Activated CD4-positive, alpha-beta memory T cell treated with anti-CD3 and anti-CD28 coated beads for 36 hours (primary cell): Measurements from ENCODE around the gene KDM5C. TPM values are rescaled to one million over a fixed set of nuclear protein-coding genes. Genes with fewer than 3 reads are reported as not detected.
A peak's percentile ranks its signal among the peaks of the same experiment; 100 is the strongest.

Experiments used
- CTCF ChIA-PET: fragments of 350-600 bp; sonication (Branson Sonifier 250); formaldehyde crosslinking; loops from one replicate; lab custom pipeline; 2021; ENCODE audit warnings: antibody characterized with exemption, inconsistent platforms; lab: Charles Lee
- POLR2A ChIA-PET: fragments of 350-600 bp; sonication (Branson Sonifier 250); formaldehyde crosslinking; loops from one replicate; lab custom pipeline; 2021; ENCODE audit warnings: antibody characterized with exemption; lab: Charles Lee
- DNase-seq: peaks from one replicate; pipeline ENCODE4 v3.0.0-alpha.2; 2020
- H3K27ac Mint-ChIP-seq: one replicate; pipeline ENCODE4 v1.8.0; 2021; ENCODE audit warnings: mixed read lengths
- H3K27me3 Mint-ChIP-seq: one replicate; pipeline ENCODE4 v1.8.0; 2021; ENCODE audit warnings: mixed read lengths
- H3K36me3 Mint-ChIP-seq: one replicate; pipeline ENCODE4 v1.8.0; 2021; ENCODE audit warnings: mixed read lengths
- H3K4me1 Mint-ChIP-seq: one replicate; pipeline ENCODE4 v1.8.0; 2021; ENCODE audit warnings: low read depth, mixed read lengths
- H3K4me3 Mint-ChIP-seq: one replicate; pipeline ENCODE4 v1.8.0; 2021; ENCODE audit warnings: mild to moderate bottlenecking, mixed read lengths
- H3K9me3 Mint-ChIP-seq: one replicate; pipeline ENCODE4 v1.8.0; 2021; ENCODE audit warnings: mixed read lengths
- intact Hi-C: fragments of 100-400 bp; cut with micrococcal nuclease; formaldehyde crosslinking; loops from one replicate; pipeline ENCODE4 v1.15.1; 2023
- total RNA-seq, 2 experiments: library from RNA; stranded (reverse); gene quantifications; one replicate each; pipeline ENCODE4 v1.2.3, GENCODE V29; 2021

Gene KDM5C
- total RNA-seq, 2 experiments from 2014 or later = 77.6 to 86.0 TPM

- no peaks in the 10 kb centered on the region for H3K4me1 Mint-ChIP-seq
- no peaks in the 10 kb centered on the region for H3K36me3 Mint-ChIP-seq
- no peaks in the 10 kb centered on the region for H3K9me3 Mint-ChIP-seq
- CTCF ChIA-PET = no interaction called here
- POLR2A ChIA-PET = no interaction called here
- no peak for DNase-seq
- H3K27ac Mint-ChIP-seq = no peak overlapping the region
- H3K27me3 Mint-ChIP-seq = no peaks in the 10 kb centered on the region
- H3K4me3 Mint-ChIP-seq = no peak overlapping the region
- intact Hi-C loops = no loop called here
Observed at GRCh38 chrX:53246231-53246630, 21.2 kb upstream of the KDM5C start.

GRCh38 chrX:53244610-53245009 lies 19.6 kb upstream of the KDM5C start:
- Mint-ChIP-seq H3K36me3 (no peaks in the 10 kb centered on the region), H3K4me3 (no peak overlapping the region), H3K9me3 (no peaks in the 10 kb centered on the region), H3K27ac (no peak overlapping the region), H3K27me3 (no peaks in the 10 kb centered on the region), H3K4me1 (no peaks in the 10 kb centered on the region)
- DNase-seq = no peak
- intact Hi-C loops = no loop called here
- ChIA-PET POLR2A (no interaction called here), CTCF (interaction anchor here (1.2 to 1.3 kb wide), 2 partner anchors 12 to 46 kb away, joined by 3 read pairs; no protein-coding TSS in a partner anchor)

- no peaks in the 10 kb centered on the region for H3K36me3 Mint-ChIP-seq
- peaks cover 4% of the 10 kb centered on the region for H3K4me1 Mint-ChIP-seq
- no peak overlapping the region for H3K27ac Mint-ChIP-seq
- intact Hi-C loops = no loop called here
- no peaks in the 10 kb centered on the region for H3K9me3 Mint-ChIP-seq
- no peak overlapping the region for H3K4me3 Mint-ChIP-seq
- no peak for DNase-seq
- ChIA-PET CTCF (no interaction called here), POLR2A (no interaction called here)
- H3K27me3 Mint-ChIP-seq = no peaks in the 10 kb centered on the region
Observed at GRCh38 chrX:53242310-53242709, 17.3 kb upstream of the KDM5C start.

- Mint-ChIP-seq H3K4me1 (peaks cover 4% of the 10 kb centered on the region), H3K27me3 (no peaks in the 10 kb centered on the region), H3K9me3 (no peaks in the 10 kb centered on the region), H3K27ac (no peak overlapping the region), H3K36me3 (no peaks in the 10 kb centered on the region), H3K4me3 (no peak overlapping the region)
- ChIA-PET POLR2A (no interaction called here), CTCF (no interaction called here)
- no peak for DNase-seq
- intact Hi-C loops = no loop called here
Observed at GRCh38 chrX:53241558-53241957, 16.6 kb upstream of the KDM5C start.

GRCh38 chrX:53239474-53239873 lies 14.5 kb upstream of the KDM5C start:
- Mint-ChIP-seq H3K27me3 (no peaks in the 10 kb centered on the region), H3K4me3 (no peak overlapping the region), H3K36me3 (no peaks in the 10 kb centered on the region), H3K9me3 (no peaks in the 10 kb centered on the region), H3K27ac (no peak overlapping the region), H3K4me1 (peaks cover 4% of the 10 kb centered on the region)
- peak; percentile 66 for DNase-seq
- CTCF ChIA-PET = interaction anchor here (0.6 to 1.5 kb wide), 9 partner anchors 8 to 133 kb away, joined by 3 to 5 read pairs (median 3); partner anchors contain the start of gene KDM5C
- intact Hi-C loops = no loop called here
- POLR2A ChIA-PET = no interaction called here

GRCh38 chrX:53237056-53237455 lies 12.0 kb upstream of the KDM5C start:
- ChIA-PET POLR2A (no interaction called here), CTCF (no interaction called here)
- H3K4me1 Mint-ChIP-seq = peaks cover 4% of the 10 kb centered on the region
- no peaks in the 10 kb centered on the region for H3K9me3 Mint-ChIP-seq
- DNase-seq = no peak
- no peaks in the 10 kb centered on the region for H3K36me3 Mint-ChIP-seq
- no peak overlapping the region for H3K27ac Mint-ChIP-seq
- no peaks in the 10 kb centered on the region for H3K27me3 Mint-ChIP-seq
- intact Hi-C loops = no loop called here
- H3K4me3 Mint-ChIP-seq = no peak overlapping the region

- Mint-ChIP-seq H3K4me3 (no peak overlapping the region), H3K27ac (no peak overlapping the region), H3K27me3 (no peaks in the 10 kb centered on the region), H3K9me3 (no peaks in the 10 kb centered on the region), H3K36me3 (no peaks in the 10 kb centered on the region), H3K4me1 (peaks cover 4% of the 10 kb centered on the region)
- no peak for DNase-seq
- ChIA-PET POLR2A (no interaction called here), CTCF (no interaction called here)
- intact Hi-C loops = no loop called here
Observed at GRCh38 chrX:53236025-53236679, 11.1 kb upstream of the KDM5C start.

GRCh38 chrX:53235566-53235965 lies 10.6 kb upstream of the KDM5C start:
- ChIA-PET POLR2A (no interaction called here), CTCF (no interaction called here)
- peaks cover 4% of the 10 kb centered on the region for H3K4me1 Mint-ChIP-seq
- H3K27ac Mint-ChIP-seq = no peak overlapping the region
- intact Hi-C loops = no loop called here
- H3K9me3 Mint-ChIP-seq = no peaks in the 10 kb centered on the region
- H3K36me3 Mint-ChIP-seq = no peaks in the 10 kb centered on the region
- DNase-seq = no peak
- H3K4me3 Mint-ChIP-seq = no peak overlapping the region
- no peaks in the 10 kb centered on the region for H3K27me3 Mint-ChIP-seq

GRCh38 chrX:53234484-53234883 lies 9.5 kb upstream of the KDM5C start:
- CTCF ChIA-PET = no interaction called here
- Mint-ChIP-seq H3K36me3 (no peaks in the 10 kb centered on the region), H3K4me1 (peaks cover 4% of the 10 kb centered on the region), H3K9me3 (no peaks in the 10 kb centered on the region), H3K27ac (no peak overlapping the region), H3K27me3 (no peaks in the 10 kb centered on the region), H3K4me3 (no peak overlapping the region)
- intact Hi-C loops = no loop called here
- POLR2A ChIA-PET = no interaction called here
- DNase-seq = no peak

- POLR2A ChIA-PET = no interaction called here
- H3K27me3 Mint-ChIP-seq = no peaks in the 10 kb centered on the region
- H3K4me3 Mint-ChIP-seq = no peak overlapping the region
- H3K4me1 Mint-ChIP-seq = no peaks in the 10 kb centered on the region
- CTCF ChIA-PET = no interaction called here
- H3K36me3 Mint-ChIP-seq = no peaks in the 10 kb centered on the region
- intact Hi-C loops = no loop called here
- H3K9me3 Mint-ChIP-seq = no peaks in the 10 kb centered on the region
- H3K27ac Mint-ChIP-seq = no peak overlapping the region
- no peak for DNase-seq
Observed at GRCh38 chrX:53233536-53233935, 8.5 kb upstream of the KDM5C start.

- Mint-ChIP-seq H3K9me3 (no peaks in the 10 kb centered on the region), H3K27me3 (no peaks in the 10 kb centered on the region), H3K4me3 (no peak overlapping the region), H3K4me1 (peaks cover 5% of the 10 kb centered on the region), H3K27ac (no peak overlapping the region), H3K36me3 (no peaks in the 10 kb centered on the region)
- ChIA-PET CTCF (no interaction called here), POLR2A (no interaction called here)
- DNase-seq = no peak
- intact Hi-C loops = no loop called here
Observed at GRCh38 chrX:53230116-53230515, 5.1 kb upstream of the KDM5C start.

GRCh38 chrX:53227224-53227765 lies 2.3 kb upstream of the KDM5C start:
- H3K27ac Mint-ChIP-seq = no peak overlapping the region

More at GRCh38 chrX:53227224-53227765, 2.3 kb upstream of the KDM5C start:
- Mint-ChIP-seq H3K36me3 (peaks cover 13% of the 10 kb centered on the region), H3K9me3 (no peaks in the 10 kb centered on the region), H3K4me1 (peaks cover 17% of the 10 kb centered on the region), H3K27me3 (no peaks in the 10 kb centered on the region), H3K4me3 (no peak overlapping the region)
- POLR2A ChIA-PET = no interaction called here
- CTCF ChIA-PET = interaction anchor here (1.0 kb wide), 1 partner anchor 12 kb away, joined by 3 read pairs; no protein-coding TSS in a partner anchor
- DNase-seq = no peak
- intact Hi-C loops = no loop called here
